Gastrocnemius medialis (tissue), 4 donors: ENCODE data around the gene ZNF35.

Experiments used
- POLR2A ChIP-seq, 2 donors: fragments of 450-650 bp; IDR thresholded peaks; one replicate each; pipeline ENCODE4 v1.6.1; 2017; ENCODE audit warnings: antibody characterized with exemption in 2 of 2, mild to moderate bottlenecking in 2 of 2, moderate library complexity in 2 of 2
- TF ChIP-seq, protein P1 (sequence below), 5 experiments: fragments of 450-650 bp in 3 of 5; fragments of 200-600 bp in 2 of 5; sonication (generic) in 2 of 5; IDR thresholded peaks in 4 of 5; conservative IDR thresholded peaks in 1 of 5; 1 replicate in 4 of 5; 2 replicates in 1 of 5; pipeline ENCODE4 v1.5.1; 2016 to 2019; ENCODE audit warnings: antibody characterized with exemption in 5 of 5, mild to moderate bottlenecking in 3 of 5, moderate library complexity in 3 of 5

DNA sequence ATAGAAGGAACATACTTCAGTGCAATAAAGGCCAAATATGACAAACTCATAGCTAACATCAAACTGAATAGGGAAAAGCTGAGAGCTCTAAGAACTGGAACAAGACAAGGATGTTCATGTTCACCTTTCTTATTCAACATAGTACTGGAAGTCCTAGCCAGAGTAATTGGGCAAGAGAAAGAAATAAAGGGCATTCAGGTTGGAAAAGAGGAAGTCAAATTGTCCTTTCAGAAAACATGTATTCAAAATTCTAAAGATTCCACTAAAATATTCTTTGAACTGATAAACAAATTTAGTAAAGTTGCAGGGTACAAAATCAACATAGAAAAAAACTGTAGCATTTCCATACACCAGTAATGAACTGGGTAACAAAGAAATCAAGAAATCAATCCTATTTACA lies 35.9 kb upstream of the ZNF35 start:
- TF ChIP-seq, protein P1, sequence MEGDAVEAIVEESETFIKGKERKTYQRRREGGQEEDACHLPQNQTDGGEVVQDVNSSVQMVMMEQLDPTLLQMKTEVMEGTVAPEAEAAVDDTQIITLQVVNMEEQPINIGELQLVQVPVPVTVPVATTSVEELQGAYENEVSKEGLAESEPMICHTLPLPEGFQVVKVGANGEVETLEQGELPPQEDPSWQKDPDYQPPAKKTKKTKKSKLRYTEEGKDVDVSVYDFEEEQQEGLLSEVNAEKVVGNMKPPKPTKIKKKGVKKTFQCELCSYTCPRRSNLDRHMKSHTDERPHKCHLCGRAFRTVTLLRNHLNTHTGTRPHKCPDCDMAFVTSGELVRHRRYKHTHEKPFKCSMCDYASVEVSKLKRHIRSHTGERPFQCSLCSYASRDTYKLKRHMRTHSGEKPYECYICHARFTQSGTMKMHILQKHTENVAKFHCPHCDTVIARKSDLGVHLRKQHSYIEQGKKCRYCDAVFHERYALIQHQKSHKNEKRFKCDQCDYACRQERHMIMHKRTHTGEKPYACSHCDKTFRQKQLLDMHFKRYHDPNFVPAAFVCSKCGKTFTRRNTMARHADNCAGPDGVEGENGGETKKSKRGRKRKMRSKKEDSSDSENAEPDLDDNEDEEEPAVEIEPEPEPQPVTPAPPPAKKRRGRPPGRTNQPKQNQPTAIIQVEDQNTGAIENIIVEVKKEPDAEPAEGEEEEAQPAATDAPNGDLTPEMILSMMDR (IDR thresholded peaks at IDR 0.05 in 4 of 5, conservative IDR thresholded peaks at IDR 0.05 in 1 of 5): no peak
- TF ChIP-seq POLR2A (IDR thresholded peaks at IDR 0.05): no peak
